Testis (tissue), 2 donors: ENCODE measurements around the gene IWS1.

Experiments
- POLR2A ChIP-seq: fragments of 450-650 bp; IDR thresholded peaks from one replicate; pipeline ENCODE4 v1.6.1; 2017; ENCODE audit warnings: antibody characterized with exemption, mild to moderate bottlenecking, moderate library complexity
- TF ChIP-seq, protein P1 (sequence below), 3 experiments: fragments of 450-650 bp in 2 of 3; fragments of 200-600 bp in 1 of 3; sonication (generic) in 1 of 3; IDR thresholded peaks; one replicate each; pipeline ENCODE4 v1.5.1; 2016 to 2019; ENCODE audit warnings: antibody characterized with exemption in 3 of 3, mild to moderate bottlenecking in 2 of 3, moderate library complexity in 1 of 3

- TF ChIP-seq, protein P1, sequence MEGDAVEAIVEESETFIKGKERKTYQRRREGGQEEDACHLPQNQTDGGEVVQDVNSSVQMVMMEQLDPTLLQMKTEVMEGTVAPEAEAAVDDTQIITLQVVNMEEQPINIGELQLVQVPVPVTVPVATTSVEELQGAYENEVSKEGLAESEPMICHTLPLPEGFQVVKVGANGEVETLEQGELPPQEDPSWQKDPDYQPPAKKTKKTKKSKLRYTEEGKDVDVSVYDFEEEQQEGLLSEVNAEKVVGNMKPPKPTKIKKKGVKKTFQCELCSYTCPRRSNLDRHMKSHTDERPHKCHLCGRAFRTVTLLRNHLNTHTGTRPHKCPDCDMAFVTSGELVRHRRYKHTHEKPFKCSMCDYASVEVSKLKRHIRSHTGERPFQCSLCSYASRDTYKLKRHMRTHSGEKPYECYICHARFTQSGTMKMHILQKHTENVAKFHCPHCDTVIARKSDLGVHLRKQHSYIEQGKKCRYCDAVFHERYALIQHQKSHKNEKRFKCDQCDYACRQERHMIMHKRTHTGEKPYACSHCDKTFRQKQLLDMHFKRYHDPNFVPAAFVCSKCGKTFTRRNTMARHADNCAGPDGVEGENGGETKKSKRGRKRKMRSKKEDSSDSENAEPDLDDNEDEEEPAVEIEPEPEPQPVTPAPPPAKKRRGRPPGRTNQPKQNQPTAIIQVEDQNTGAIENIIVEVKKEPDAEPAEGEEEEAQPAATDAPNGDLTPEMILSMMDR (IDR thresholded peaks at IDR 0.05) = no peak
- no peak for TF ChIP-seq POLR2A
Observed at GRCh38 chr2:127486247-127487058, 39.8 kb downstream of the IWS1 start.
